B cell (primary cell): ENCODE measurements around the gene ZBTB16. TPM values are rescaled to one million over a fixed set of nuclear protein-coding genes. Genes with fewer than 3 reads are reported as not detected.

Experiments used
- ATAC-seq: fragments of 200-7000 bp; cut with Tn5 transposase; one replicate; pipeline ENCODE4 v1.10.0; 2021; ENCODE audit warnings: low read depth, mild to moderate bottlenecking, moderate number of reproducible peaks, moderate library complexity
- CTCF ChIA-PET: fragments of 350-600 bp; sonication (Branson Sonifier 250); formaldehyde crosslinking; loops from one replicate; lab custom pipeline; 2021; ENCODE audit warnings: antibody characterized with exemption, inconsistent platforms; lab: Charles Lee
- POLR2A ChIA-PET: fragments of 350-600 bp; sonication (Branson Sonifier 250); formaldehyde crosslinking; loops from one replicate; lab custom pipeline; 2021; ENCODE audit warnings: antibody characterized with exemption; lab: Charles Lee
- DNase-seq: peaks from one replicate; pipeline ENCODE4 v3.0.0; 2013
- H2AFZ ChIP-seq: 2 replicates; pipeline ENCODE4 v1.6.1; 2012; ENCODE audit warnings: mild to moderate bottlenecking, low read depth, low read length; ENCODE audit not compliant: insufficient read depth, poor library complexity, severe bottlenecking
- H3K27ac ChIP-seq, 2 donors: 1 replicate in 1 of 2; 2 replicates in 1 of 2; pipeline ENCODE4 v1.5.1; 2012 to 2013; ENCODE audit warnings: low read length in 2 of 2, mild to moderate bottlenecking in 2 of 2, moderate library complexity in 1 of 2
- H3K27me3 ChIP-seq, 4 experiments: fragments of 200-600 bp in 1 of 4; sonication (generic) in 1 of 4; replicated peaks in 1 of 4; 1 replicate in 2 of 4; 2 replicates in 2 of 4; pipeline versions ENCODE4 v1.6.1 to v1.7.0; 2013 to 2016; ENCODE audit warnings: low read length in 3 of 4, mild to moderate bottlenecking in 2 of 4, mixed read lengths in 1 of 4, moderate library complexity in 1 of 4; ENCODE audit not compliant: insufficient read depth in 4 of 4, control insufficient read depth in 3 of 4; ENCODE audit errors: control extremely low read depth in 1 of 4
- H3K36me3 ChIP-seq, 2 experiments: replicated peaks in 1 of 2; 1 replicate in 1 of 2; 2 replicates in 1 of 2; pipeline versions ENCODE4 v1.6.1 to v1.7.1; 2013; ENCODE audit warnings: low read length in 1 of 2; ENCODE audit not compliant: insufficient read depth in 2 of 2, control insufficient read depth in 1 of 2; ENCODE audit errors: control extremely low read depth in 1 of 2, extremely low read depth in 1 of 2
- H3K4me1 ChIP-seq, 2 donors: fragments of 200-600 bp in 1 of 2; sonication (generic) in 1 of 2; 1 replicate in 1 of 2; 2 replicates in 1 of 2; pipeline versions ENCODE4 v1.5.1 to v1.6.1; 2013 to 2017; ENCODE audit warnings: low read length in 2 of 2; ENCODE audit not compliant: control insufficient read depth in 2 of 2, insufficient read depth in 2 of 2
- H3K4me2 ChIP-seq: replicated peaks from 2 replicates; pipeline ENCODE3; 2012; ENCODE audit warnings: mild to moderate bottlenecking, low read depth, low read length; ENCODE audit not compliant: poor library complexity, severe bottlenecking
- H3K4me3 ChIP-seq, 5 experiments: fragments of 200-600 bp in 1 of 5; sonication (generic) in 1 of 5; 1 replicate in 3 of 5; 2 replicates in 2 of 5; pipeline versions ENCODE4 v1.5.1 to v1.7.0; 2011 to 2016; ENCODE audit warnings: low read length in 4 of 5, mild to moderate bottlenecking in 4 of 5, low read depth in 2 of 5, control low read depth in 1 of 5, moderate library complexity in 1 of 5; ENCODE audit not compliant: insufficient read depth in 1 of 5; ENCODE audit errors: control extremely low read depth in 1 of 5, extremely low read depth in 1 of 5
- H3K79me2 ChIP-seq: fragments of 200-600 bp; sonication (generic); one replicate; pipeline ENCODE4 v1.6.0; 2016; ENCODE audit warnings: low read length; ENCODE audit not compliant: control insufficient read depth, insufficient read depth
- H3K9ac ChIP-seq: fragments of 200-600 bp; sonication (generic); 2 replicates; pipeline ENCODE4 v1.6.1; 2017; ENCODE audit warnings: mild to moderate bottlenecking, low read length, moderate library complexity
- H3K9me3 ChIP-seq, 3 donors: one replicate each; pipeline versions ENCODE4 v1.6.1 to v1.7.1; 2013; ENCODE audit warnings: low read length in 2 of 3; ENCODE audit not compliant: control insufficient read depth in 2 of 3, insufficient read depth in 1 of 3; ENCODE audit errors: control extremely low read depth in 1 of 3
- H4K20me1 ChIP-seq: 2 replicates; pipeline ENCODE4 v1.6.0; 2012; ENCODE audit warnings: mild to moderate bottlenecking, low read length; ENCODE audit not compliant: insufficient read depth, control insufficient read depth, poor library complexity, severe bottlenecking
- H3K27ac Mint-ChIP-seq: one replicate; pipeline ENCODE4 v1.8.0; 2021; ENCODE audit warnings: mixed read lengths
- H3K27me3 Mint-ChIP-seq: one replicate; pipeline ENCODE4 v1.8.0; 2021; ENCODE audit warnings: mixed read lengths
- H3K4me1 Mint-ChIP-seq: one replicate; pipeline ENCODE4 v1.8.0; 2021; ENCODE audit warnings: mixed read lengths
- H3K4me3 Mint-ChIP-seq: one replicate; pipeline ENCODE4 v1.8.0; 2021; ENCODE audit warnings: mixed read lengths
- H3K9me3 Mint-ChIP-seq: one replicate; pipeline ENCODE4 v1.8.0; 2022; ENCODE audit warnings: mixed read lengths; ENCODE audit not compliant: insufficient read depth
- CTCF ChIP-seq: fragments of 200-600 bp; IDR thresholded peaks from one replicate; pipeline ENCODE4 v1.8.0; 2022; ENCODE audit warnings: antibody characterized with exemption, mild to moderate bottlenecking
- EZH2 ChIP-seq: IDR thresholded peaks from 2 replicates; pipeline ENCODE4 v1.6.1; 2012; ENCODE audit warnings: borderline replicate concordance, low read depth, mild to moderate bottlenecking, moderate library complexity, low read length; ENCODE audit not compliant: insufficient read depth, poor library complexity, severe bottlenecking
- WGBS: methylation state at CpG from one replicate; pipeline ENCODE4 v1.1.5; 2013; ENCODE audit warnings: missing lambda C conversion rate; ENCODE audit not compliant: insufficient coverage; 5-methylcytosine and 5-hydroxymethylcytosine counted together
- intact Hi-C: fragments of 100-400 bp; cut with micrococcal nuclease; formaldehyde crosslinking; loops from one replicate; pipeline ENCODE4 v1.10.0; 2022
- polyA plus RNA-seq: library from polyadenylated mRNA; depleted of rRNA; stranded (reverse); fragments of >200 nt; gene quantifications from 2 replicates; pipeline ENCODE4 v1.2.3, GENCODE V29; 2012
- total RNA-seq, 2 donors: library from RNA; stranded (reverse); fragments of 120-200 nt in 1 of 2; gene quantifications; 1 replicate in 1 of 2; 2 replicates in 1 of 2; pipeline versions ENCODE4 v1.2.3 to v1.2.4, GENCODE V29; 2013 to 2022

The ZBTB16 gene
- total and polyA plus RNA-seq, 2 donors (not counting 1 experiment from before 2014, with no cell fraction given), result 16.0 to 20.6 TPM

- H3K9ac ChIP-seq, result no peak overlapping the region
- peaks cover 3% of the 10 kb centered on the region for H3K27me3 Mint-ChIP-seq
- peaks cover 26% of the 10 kb centered on the region for H3K4me1 Mint-ChIP-seq
These were observed 154.1 kb downstream of the ZBTB16 start for GRCh38 chr11:114213622-114214021.

GRCh38 chr11:114215428-114215827, 155.9 kb downstream of the ZBTB16 start:
- ChIA-PET POLR2A (interaction anchor here (1.1 to 1.2 kb wide), 2 partner anchors 28 to 38 kb away, joined by 3 read pairs; no protein-coding TSS in a partner anchor), CTCF (interaction anchor here (1.0 kb wide), 1 partner anchor 28 kb away, joined by 3 read pairs; no protein-coding TSS in a partner anchor)
- H3K4me3 ChIP-seq, result no peak overlapping the region
- no peaks in the 10 kb centered on the region for H3K79me2 ChIP-seq
- H3K4me1 Mint-ChIP-seq, result peaks cover 23% of the 10 kb centered on the region
- no peaks in the 10 kb centered on the region for H3K9me3 Mint-ChIP-seq
- intact Hi-C loops, result no loop called here
- no peaks in the 10 kb centered on the region for H3K36me3 ChIP-seq
- H3K27ac ChIP-seq, result no peak overlapping the region
- H3K4me2 ChIP-seq, result no peak overlapping the region
- TF ChIP-seq EZH2 (no peak), CTCF (no peak)
- peaks cover 3% of the 10 kb centered on the region for H3K27me3 Mint-ChIP-seq
- H3K27me3 ChIP-seq, result no peaks in the 10 kb centered on the region
- no peak for ATAC-seq
- H2AFZ ChIP-seq, result no peak overlapping the region
- no peak for DNase-seq
- no peak overlapping the region for H3K27ac Mint-ChIP-seq
- H3K4me3 Mint-ChIP-seq, result no peak overlapping the region
- no peaks in the 10 kb centered on the region for H4K20me1 ChIP-seq
- H3K9ac ChIP-seq, result no peak overlapping the region
- WGBS, result 100% methylated on average over 2 of the region's 3 CpGs
- H3K4me1 ChIP-seq, result peaks cover 17 to 22% of the 10 kb centered on the region in 2 donors
- peaks cover 0 to 3% (median 0%) of the 10 kb centered on the region in 3 donors for H3K9me3 ChIP-seq

More at GRCh38 chr11:114213622-114214021, 154.1 kb downstream of the ZBTB16 start:
- ATAC-seq (no peak), DNase-seq (no peak)
- intact Hi-C loops, result no loop called here
- Histone ChIP-seq H3K79me2 (no peaks in the 10 kb centered on the region), H3K4me2 (no peak overlapping the region), H3K27ac (no peak overlapping the region), H4K20me1 (no peaks in the 10 kb centered on the region), H3K36me3 (no peaks in the 10 kb centered on the region), H3K4me1 (peaks cover 21 to 28% of the 10 kb centered on the region in 2 donors), H3K9me3 (peaks cover 0 to 3% (median 0%) of the 10 kb centered on the region in 3 donors), H3K27me3 (no peaks in the 10 kb centered on the region), H2AFZ (no peak overlapping the region), H3K4me3 (no peak overlapping the region)
- CTCF ChIA-PET, result interaction anchor here (0.9 to 1.4 kb wide), 2 partner anchors 17 to 34 kb away, joined by 3 to 5 read pairs; no protein-coding TSS in a partner anchor
- Mint-ChIP-seq H3K9me3 (no peaks in the 10 kb centered on the region), H3K27ac (no peak overlapping the region), H3K4me3 (no peak overlapping the region)
- POLR2A ChIA-PET, result no interaction called here
- TF ChIP-seq EZH2 (no peak), CTCF (no peak)
- WGBS, result no CpG with 5 or more reads among the region's 2 CpGs
